ENCODE measurements around the gene ISG20.

ISG20 gene

GRCh38 chr15:88684345-88684744 is 45.5 kb downstream of the ISG20 start:
- DNase-seq (ENCODE audit: low read depth, low spot score): no peak

DNA sequence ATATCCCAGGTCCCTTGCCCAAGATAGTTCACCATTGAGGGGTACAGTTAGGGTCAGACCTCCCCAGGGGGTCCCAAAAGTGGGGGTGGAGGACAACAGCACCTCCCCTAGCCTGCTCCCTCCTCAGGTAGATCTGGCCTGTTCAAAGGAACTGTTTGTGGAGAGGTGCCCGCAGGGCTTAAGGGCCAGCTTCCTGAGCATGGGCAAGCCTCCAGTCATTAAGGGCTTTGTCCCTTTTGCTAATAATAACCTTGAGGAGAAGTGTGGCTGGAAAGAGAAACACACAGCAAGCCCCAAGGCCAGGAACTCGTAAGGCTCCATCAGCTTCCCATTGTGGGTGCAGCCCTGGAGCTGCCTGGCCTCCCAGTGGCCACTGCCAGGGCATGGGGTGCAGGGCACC is 47.4 kb downstream of the ISG20 start:
- DNase-seq (ENCODE audit: low read depth, low spot score): no peak

DNA sequence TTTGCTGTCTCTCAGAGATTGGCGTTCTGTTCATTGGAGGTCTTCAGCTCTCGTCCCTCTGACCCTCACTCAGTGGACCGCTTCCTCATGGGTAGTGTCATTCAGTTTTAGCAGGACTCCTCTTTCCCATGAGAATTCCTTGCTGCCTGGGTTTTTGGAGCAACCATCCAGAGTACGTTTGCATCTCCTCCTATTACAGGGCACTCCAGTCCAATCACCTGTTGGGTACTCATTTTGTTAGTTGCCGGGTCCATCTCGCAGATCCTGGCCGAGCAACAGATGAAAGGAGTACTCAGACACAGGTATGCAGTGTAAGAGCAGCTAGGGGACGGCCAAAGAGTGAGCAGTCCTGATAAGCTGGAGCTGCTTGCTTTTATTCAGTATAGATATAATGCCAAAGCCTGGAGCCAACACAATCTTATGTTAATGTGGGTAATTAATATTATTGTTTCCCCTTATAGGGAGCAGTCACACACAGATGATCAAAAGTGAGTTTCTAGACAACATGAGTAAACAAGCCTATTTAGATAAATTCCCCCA is 49.6 kb downstream of the ISG20 start:
- DNase-seq (ENCODE audit: low read depth, low spot score): no peak

GRCh38 chr15:88690331-88690730 is 51.5 kb downstream of the ISG20 start:
- DNase-seq (ENCODE audit: low read depth, low spot score): no peak

DNA sequence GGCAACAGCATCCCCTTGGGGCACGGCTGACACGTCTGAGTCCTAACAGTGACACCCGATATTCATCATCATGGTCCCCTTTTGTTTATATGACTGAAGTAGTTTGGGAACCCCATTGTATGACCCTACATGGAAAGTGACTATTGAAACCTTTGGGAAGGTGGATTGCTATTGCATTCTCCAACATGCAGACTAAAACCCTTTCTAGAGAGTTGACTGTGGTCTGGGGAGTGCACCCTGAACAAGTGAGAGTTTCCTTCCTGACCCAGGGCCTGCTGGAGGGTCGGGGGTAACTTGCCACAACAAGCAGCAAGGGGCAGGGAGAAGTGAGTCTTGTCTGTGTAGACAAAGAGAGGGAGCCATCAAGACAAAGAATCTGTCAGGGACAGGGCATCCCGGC is 54.4 kb downstream of the ISG20 start:
- DNase-seq (ENCODE audit: low read depth, low spot score): no peak

GRCh38 chr15:88695101-88695500 is 56.3 kb downstream of the ISG20 start:
- no peak for DNase-seq (ENCODE audit: low read depth, low spot score)

GRCh38 chr15:88695691-88696251 is 57.0 kb downstream of the ISG20 start:
- no peak for DNase-seq (ENCODE audit: low read depth, low spot score)

- DNase-seq (ENCODE audit: low read depth, low spot score): no peak
Measured at GRCh38 chr15:88696254-88696653, 57.4 kb downstream of the ISG20 start.

- no peak for DNase-seq (ENCODE audit: low read depth, low spot score)
Measured at GRCh38 chr15:88697276-88697675, 58.5 kb downstream of the ISG20 start.

DNA sequence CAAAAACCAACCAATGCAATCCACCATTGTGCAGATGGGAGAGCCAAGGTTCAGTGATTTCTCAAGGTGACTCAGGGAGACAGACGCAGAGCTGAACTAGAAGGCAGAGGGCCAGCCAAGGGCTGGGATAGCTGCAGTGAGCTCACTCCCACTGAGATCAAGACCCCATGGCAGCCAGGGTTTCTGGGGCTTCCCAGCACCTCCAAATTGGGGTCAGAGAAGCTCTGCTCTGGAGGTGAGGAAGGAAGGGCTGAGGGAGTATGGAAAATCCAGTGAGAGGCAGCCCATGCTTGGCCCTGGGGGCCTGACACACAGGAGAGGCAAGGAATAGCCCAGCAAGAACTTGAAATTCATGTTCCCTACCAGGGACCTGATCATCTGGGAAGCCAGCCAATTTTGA is 61.0 kb downstream of the ISG20 start:
- no peak for DNase-seq (ENCODE audit: low read depth, low spot score)

DNA sequence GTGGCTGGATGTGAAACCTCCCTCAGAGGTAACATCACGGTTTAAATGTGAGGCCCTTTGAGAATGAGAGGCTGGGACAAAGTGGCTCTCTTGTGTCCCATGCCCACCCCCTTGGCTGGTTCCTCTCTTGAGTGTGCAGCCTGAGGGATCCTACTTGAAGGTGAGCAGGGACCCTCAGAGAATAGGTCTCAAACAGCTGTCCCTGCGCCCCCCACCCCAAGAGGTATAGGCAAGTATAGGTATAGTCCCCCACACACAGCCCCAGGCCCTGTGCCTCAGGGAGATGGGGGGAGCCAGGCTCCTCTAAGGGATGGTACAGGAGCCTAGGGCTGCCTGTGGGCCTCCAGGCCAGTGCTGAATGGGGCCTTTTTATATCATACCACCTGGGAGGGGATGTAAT is 61.9 kb downstream of the ISG20 start:
- DNase-seq (ENCODE audit: low read depth, low spot score): no peak

GRCh38 chr15:88701561-88702095 is 62.8 kb downstream of the ISG20 start:
- no peak for DNase-seq (ENCODE audit: low read depth, low spot score)

DNA sequence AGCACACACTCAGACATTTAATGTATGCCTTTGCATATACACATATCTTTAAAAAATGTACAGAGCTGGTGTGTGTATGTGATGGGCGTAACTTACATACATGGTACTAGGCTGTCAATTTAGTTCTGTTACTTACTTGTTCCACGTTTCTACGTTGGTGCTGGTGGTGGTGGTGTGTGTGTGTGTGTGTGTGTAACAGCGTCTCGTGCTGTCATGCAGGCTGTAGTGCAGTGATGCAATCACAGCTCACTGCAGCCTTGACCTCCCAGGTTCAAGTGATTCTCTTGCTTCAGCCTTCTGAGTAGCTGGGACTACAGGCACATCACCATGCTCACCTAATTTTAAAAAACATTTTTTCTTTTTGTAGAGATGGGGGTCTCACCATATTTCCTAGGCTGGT is 64.2 kb downstream of the ISG20 start:
- DNase-seq (ENCODE audit: low read depth, low spot score): no peak

- DNase-seq (ENCODE audit: low read depth, low spot score): no peak
Measured at GRCh38 chr15:88703533-88703932, 64.7 kb downstream of the ISG20 start.

DNA sequence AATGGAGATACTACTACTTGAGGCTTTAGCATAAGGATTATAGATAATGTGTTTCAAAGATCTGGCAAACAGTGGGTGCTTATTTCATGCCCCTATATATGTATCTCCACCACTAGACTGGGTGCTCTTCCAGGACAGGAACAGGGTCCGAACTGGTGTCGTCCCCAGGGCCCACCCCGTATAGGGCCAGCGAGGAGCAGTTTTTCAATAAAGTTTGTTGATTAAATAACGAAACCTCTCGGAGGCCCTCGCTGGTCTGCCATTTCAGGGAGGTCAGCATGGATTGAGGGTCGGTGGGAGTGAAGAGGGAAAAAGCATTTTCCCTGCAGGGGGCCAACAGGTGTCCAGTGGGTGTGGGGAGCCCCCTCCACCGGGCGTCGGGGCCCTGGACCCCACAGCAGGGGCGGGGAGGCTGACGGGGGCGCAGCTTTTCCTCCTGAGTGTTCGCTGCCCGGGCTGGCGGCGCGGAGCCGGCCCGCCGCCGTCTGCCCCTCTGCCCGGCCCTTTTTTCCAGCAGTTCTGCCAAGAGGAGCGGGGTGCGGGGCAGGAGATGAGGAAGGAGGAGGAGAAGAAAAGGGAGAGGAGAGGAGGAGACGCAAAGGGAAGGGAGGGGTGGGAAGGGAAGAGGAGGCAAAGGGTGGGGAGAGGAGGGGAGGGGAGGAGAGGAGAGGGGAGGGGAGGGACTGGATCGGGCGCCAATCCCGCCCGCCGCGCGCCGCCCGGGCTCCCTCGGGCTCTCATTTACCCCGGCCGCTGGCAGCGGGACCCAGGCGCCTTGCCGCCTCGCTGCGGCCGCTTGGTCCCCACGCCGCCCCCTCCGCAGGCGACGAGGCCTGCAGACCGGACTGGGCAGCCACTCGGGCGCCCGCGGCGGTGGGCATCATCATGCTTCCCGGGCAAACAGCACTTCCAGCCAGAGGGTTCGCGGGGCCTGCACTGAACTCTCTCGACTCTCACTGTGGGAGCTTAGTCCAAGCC is 66.3 kb downstream of the ISG20 start:
- no peak for DNase-seq (ENCODE audit: low read depth, low spot score)

DNA sequence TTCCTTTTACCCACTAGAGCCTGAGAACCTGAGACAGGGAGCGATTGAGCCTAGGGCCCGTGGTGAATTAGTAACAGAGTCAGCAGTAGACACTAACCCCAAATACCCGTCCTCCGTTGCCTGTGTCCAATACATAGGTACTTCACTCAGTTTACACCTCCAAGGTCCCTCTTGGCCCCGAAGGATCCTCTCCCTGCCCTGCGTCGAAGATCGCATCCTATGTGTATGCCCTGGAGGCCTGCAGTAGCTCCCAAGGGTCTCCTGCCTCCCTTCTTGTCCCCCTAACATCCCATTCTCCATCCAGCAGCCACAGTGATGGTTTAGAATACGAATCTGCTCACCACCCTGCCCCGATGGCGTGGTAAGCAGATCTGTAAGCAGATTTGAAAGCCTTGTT is 67.0 kb downstream of the ISG20 start:
- no peak for DNase-seq (ENCODE audit: low read depth, low spot score)

All from iPS DF 19.7 (cell line).